C4-2B (cell line): ENCODE measurements around the gene TRPV4.
"Not testable (repeated sequence)": the region's sequence is repeated elsewhere in the genome, so short reads cannot be mapped to it uniquely, and the experiment has no call there.

ENCODE experiments used
- H3K27ac ChIP-seq: fragments of 450-650 bp; 2 replicates; pipeline ENCODE4 v1.5.1; 2017
- CTCF ChIP-seq: fragments of 450-650 bp; conservative IDR thresholded peaks from 2 replicates; pipeline ENCODE4 v1.5.1; 2017; ENCODE audit warnings: mild to moderate bottlenecking
- ZFX ChIP-seq: fragments of 450-650 bp; IDR thresholded peaks from 2 replicates; pipeline ENCODE4 v1.6.1; 2017

Gene TRPV4

GRCh38 chr12:109858764-109859163, 25.6 kb upstream of the TRPV4 start:
- no peak overlapping the region for H3K27ac ChIP-seq
- TF ChIP-seq CTCF (no peak), ZFX (no peak)

DNA sequence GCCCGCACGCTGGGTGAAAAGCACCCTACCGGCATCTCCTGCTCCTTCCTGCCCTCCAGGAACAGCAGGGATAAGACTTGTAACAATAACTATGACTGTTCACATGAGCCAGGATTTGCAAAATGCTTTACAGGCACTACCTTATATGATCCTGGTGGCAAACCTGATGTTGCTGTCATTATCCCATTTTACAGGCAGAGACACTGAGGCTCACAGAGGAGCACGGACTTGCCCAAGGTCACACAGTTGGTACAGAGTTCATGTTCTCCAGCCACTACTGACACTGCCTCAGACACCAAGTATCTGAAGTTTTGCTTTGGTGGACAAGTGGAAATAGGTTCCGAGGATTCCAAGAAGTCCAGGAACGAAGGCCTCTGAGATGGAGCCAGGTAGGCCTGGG, 24.5 kb upstream of the TRPV4 start:
- no peak for TF ChIP-seq ZFX
- TF ChIP-seq CTCF = no peak

DNA sequence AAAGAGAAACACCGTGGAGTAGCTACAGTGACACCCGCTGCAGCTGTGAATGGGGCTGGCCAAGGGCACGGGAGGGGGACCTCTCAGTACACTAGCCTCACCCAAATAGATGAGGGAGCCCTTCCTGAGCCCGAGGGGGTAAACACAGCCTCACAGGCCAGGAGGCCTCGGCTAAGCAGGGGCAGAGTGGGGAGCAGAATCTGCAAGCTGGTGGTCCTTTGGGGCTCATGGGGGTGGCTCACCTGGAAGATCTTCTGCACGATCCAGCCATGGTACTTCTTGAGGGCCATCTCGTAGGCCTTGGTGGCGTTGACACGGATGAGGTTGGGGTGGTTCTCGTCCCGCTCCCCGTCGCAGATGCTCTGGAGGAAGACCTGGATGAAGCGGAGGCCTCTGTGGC, 22.2 kb upstream of the TRPV4 start:
- TF ChIP-seq CTCF (no peak), ZFX (no peak)
- no peak overlapping the region for H3K27ac ChIP-seq

More for the DNA sequence above, 24.5 kb upstream of the TRPV4 start:
- H3K27ac ChIP-seq = no peak overlapping the region

- H3K27ac ChIP-seq = not testable (repeated sequence)
Observed at GRCh38 chr12:109850518-109850917, 17.3 kb upstream of the TRPV4 start.

DNA sequence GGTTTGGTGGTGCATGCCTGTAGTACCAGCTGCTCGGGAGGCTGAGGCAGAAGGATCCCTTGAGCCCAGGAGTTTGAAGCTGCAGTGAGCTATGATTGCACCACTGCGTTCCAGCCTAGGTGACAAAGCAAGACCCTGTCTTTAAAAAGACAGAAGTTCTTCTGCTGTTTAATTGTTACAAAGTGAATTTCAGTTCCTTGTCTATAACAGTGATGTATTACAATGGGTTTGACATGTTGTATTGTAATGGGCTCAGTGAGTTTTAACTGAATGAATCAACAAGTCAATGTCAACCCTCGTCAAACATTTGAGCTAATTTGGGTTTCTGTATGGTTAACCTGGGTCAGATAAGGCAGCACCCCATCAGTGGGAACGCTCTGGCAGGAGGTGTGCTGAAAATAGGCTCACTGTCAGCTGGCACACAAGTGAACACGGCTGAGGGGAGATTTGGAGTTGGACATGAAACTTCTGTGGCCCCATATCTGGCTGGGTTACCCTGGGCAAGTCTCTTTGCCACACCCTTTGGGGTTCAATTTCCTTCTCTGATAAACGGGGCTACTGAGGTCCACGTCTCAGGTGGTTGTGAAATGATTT, 14.0 kb upstream of the TRPV4 start:
- no peak overlapping the region for H3K27ac ChIP-seq
- TF ChIP-seq ZFX = no peak

DNA sequence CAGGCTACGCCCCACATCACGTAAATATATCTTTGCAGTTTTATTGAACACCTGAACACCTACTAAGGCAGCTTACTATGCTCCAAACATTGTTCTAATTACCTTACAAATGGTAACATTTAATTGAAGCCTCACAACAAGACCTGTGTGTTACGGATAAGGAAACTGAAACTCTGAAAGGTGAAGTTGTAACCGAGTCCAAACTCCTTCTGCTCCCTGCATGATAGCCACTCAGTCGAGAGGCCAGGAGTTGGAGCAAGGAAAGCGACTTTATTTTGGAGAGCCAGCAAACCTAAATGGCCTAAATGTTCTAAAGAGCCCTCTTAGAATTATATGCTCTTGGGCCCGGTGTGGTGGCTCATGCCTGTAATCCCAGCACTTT, 12.6 kb upstream of the TRPV4 start:
- TF ChIP-seq ZFX (no peak), CTCF (no peak)
- no peak overlapping the region for H3K27ac ChIP-seq

DNA sequence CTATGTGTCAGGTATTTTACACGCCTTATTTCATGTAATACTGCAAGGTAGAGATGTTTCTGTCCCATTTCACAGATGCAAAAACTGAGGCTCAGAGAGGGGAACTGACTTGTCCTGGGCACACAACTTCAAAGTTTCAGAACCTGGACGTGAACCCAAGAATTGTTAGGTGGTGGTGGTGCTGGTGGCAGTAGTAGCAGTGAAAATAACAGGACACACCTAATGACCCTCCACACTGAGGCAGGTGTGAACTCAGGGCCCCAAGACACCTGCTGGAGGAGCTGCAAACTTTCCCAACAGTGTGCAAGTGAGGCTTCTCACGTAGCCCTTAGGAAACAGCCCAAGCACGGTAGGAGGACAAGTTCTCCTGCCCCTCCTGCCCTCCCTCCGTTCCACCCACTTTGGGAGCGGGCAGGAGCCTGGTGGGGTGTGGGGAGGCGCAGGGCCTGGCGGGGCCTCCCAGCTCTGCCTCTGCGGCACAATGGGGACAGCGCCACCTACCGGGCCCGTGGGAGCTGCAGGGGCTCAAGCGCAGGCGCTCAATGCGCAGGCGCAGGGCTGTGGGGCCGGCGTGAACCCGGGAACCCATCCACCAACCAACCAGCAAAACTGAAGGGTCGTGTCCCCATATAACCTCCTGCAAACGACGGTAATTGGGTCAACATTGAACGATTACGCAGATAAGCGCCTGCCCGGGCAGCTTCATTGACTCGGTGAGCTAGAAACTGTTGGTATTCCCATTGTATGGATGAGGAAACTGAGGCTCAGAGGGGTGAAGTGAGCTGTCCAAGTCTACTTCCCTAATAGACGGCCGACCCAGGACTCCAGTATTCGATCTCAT, 12.0 kb upstream of the TRPV4 start:
- peak; percentile 99 for TF ChIP-seq CTCF
- no peak for TF ChIP-seq ZFX
- peak overlapping the region; percentile 0; the same call in 1 of the 2 replicates for H3K27ac ChIP-seq

DNA sequence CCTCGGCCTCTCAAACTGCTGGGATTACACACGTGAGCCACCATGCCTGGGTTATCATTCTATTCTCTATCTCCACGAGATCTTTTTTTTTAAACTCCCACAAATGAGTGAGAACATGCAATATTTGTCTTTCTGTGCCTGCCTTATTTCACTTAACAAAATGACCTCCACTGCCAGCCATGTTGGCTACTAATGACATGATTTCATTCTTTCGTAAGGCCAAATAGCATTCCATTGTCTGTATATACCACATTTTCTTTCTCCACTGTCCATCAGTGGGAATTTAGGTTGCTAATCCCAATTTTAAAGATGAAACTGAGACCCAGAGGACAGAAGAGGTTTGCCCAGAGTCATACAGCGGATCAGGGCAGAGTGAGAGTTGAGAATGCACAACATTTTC, 10.9 kb upstream of the TRPV4 start:
- no peak overlapping the region for H3K27ac ChIP-seq
- TF ChIP-seq ZFX (no peak), CTCF (no peak)
